Psoas muscle (tissue), 8 donors: Measurements from ENCODE around the gene OASL. TPM values are rescaled to one million over a fixed set of nuclear protein-coding genes. Genes with fewer than 3 reads are reported as not detected.

Source experiments
- ATAC-seq, 4 donors: fragments of 200-7000 bp; cut with Tn5 transposase; one replicate each; pipeline ENCODE4 v1.9.1; 2020; ENCODE audit warnings: moderate library complexity in 3 of 4, mild to moderate bottlenecking in 2 of 4
- DNase-seq, 2 donors: peaks; one replicate each; pipeline ENCODE4 v3.0.0-alpha.2; 2020
- H3K27ac ChIP-seq: fragments of 200-600 bp; one replicate; pipeline ENCODE4 v1.8.0; 2022
- H3K27me3 ChIP-seq, 3 donors: fragments of 200-600 bp in 1 of 3; one replicate each; pipeline versions ENCODE4 v1.6.1 to v1.8.0; 2013 to 2022; ENCODE audit warnings: low read length in 2 of 3, mild to moderate bottlenecking in 2 of 3, moderate library complexity in 1 of 3; ENCODE audit not compliant: insufficient read depth in 3 of 3
- H3K36me3 ChIP-seq, 2 donors: fragments of 200-600 bp in 1 of 2; one replicate each; pipeline versions ENCODE4 v1.6.1 to v1.8.0; 2013 to 2022; ENCODE audit warnings: low read depth in 1 of 2, mild to moderate bottlenecking in 1 of 2, moderate library complexity in 1 of 2; ENCODE audit not compliant: insufficient read depth in 1 of 2
- H3K4me1 ChIP-seq: fragments of 200-600 bp; one replicate; pipeline ENCODE4 v1.8.0; 2022
- H3K4me3 ChIP-seq: fragments of 200-600 bp; one replicate; pipeline ENCODE4 v1.8.0; 2022; ENCODE audit warnings: mild to moderate bottlenecking
- H3K9me3 ChIP-seq: fragments of 200-600 bp; one replicate; pipeline ENCODE4 v1.8.0; 2022
- CTCF ChIP-seq: fragments of 200-600 bp; IDR thresholded peaks from one replicate; pipeline ENCODE4 v1.8.0; 2022; ENCODE audit warnings: antibody characterized with exemption
- WGBS, 3 donors: extraction: QIAGEN DNeasy Blood & Tissue Kit; methylation state at CpG; one replicate each; pipeline versions ENCODE4 v1.1.6 to v1.1.7; 2013; 5-methylcytosine and 5-hydroxymethylcytosine counted together
- intact Hi-C, 2 donors: fragments of 100-400 bp; cut with DNase I; formaldehyde crosslinking; loops; one replicate each; pipeline versions ENCODE4 v1.11.0 to v1.14.2; 2022
- polyA plus RNA-seq, 3 donors: library from polyadenylated mRNA; stranded (reverse); fragments of 200-250 nt; gene quantifications; one replicate each; pipeline ENCODE4 v1.2.3, GENCODE V29; 2013
- total RNA-seq, 4 donors: library from RNA; stranded (reverse); fragmentation: NEBNext Ultra II Directional in 2 of 4; extraction: Animal tissue kit (Norgen Biotek cat#: 25700) in 2 of 4; gene quantifications; one replicate each; pipeline versions ENCODE4 v1.2.1 to v1.2.4, GENCODE V29; 2021 to 2023
- donor health status: healthy with polysubstance abuse.
- donor health status: DM: no; HTN: no; CAD: no; lungs with moderate emphysema.
- donor health status: Bipolar disorder and iron deficiency.
- donor health status: healthy.
- donor health status: DM: yes; HTN: yes; CAD: no.
- donor health status: DM: no; HTN: no; CAD: no.
- donor health status: DM: no; HTN: no; CAD: no.
- donor health status: DM: yes; HTN: yes; CAD: no.

The OASL gene
- total and polyA plus RNA-seq, 7 donors: 0.15 to 0.30 (median 0.28) TPM; not detected in 1

DNA sequence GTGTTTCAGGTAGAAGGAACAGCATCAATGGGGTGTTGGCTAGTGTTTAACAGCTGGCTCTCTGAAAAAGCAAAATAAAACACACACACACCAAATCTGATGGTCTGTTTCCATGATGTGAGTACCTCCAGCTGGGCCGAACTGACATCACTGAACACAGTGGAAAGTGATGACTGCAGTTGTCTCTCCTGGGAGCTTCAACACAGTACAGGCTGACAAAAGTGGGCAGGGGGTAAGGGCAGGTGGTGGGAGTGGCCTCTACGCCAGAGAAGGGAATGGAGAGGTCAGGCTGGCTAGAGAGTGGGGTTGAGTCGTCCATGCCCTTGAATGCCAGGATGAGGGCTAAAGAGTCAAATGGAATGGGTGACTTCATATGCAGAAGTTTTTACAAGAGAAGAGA, 68.7 kb downstream of the OASL start:
- DNase-seq: no peak
- no peak overlapping the region for H3K4me3 ChIP-seq
- no peaks in the 10 kb centered on the region for H3K9me3 ChIP-seq
- TF ChIP-seq CTCF: no peak
- H3K36me3 ChIP-seq: no peaks in the 10 kb centered on the region
- no peaks in the 10 kb centered on the region for H3K27me3 ChIP-seq
- ATAC-seq: no peak
- no peak overlapping the region for H3K27ac ChIP-seq
- no peaks in the 10 kb centered on the region for H3K4me1 ChIP-seq
- intact Hi-C loops: loop anchor here (2.0 to 5.0 kb wide), 7 partner anchors 113 to 383 kb away; partner anchors contain the start of genes ACADS (in 2 of the 2) and UNC119B (in 2 of the 2)
- WGBS, 3 donors: 58 to 69% (median 68%) methylated on average over 3 of the region's 3 CpGs

Other genes starting within 250 kb of the OASL start
- gene SPPL3, start 134.9 kb downstream of the OASL start, total RNA-seq: 10 to 100 TPM; 17.5 to 24.2 (median 19.7) TPM
- 10 to 100 TPM in 1 of 3 donors, 1 to 10 TPM in 2; 7.3 to 11.6 (median 9.2) TPM for gene SPPL3, start 134.9 kb downstream of the OASL start, polyA plus RNA-seq
- gene HNF1A, start 60.7 kb downstream of the OASL start, total RNA-seq: not detected
- gene HNF1A, start 60.7 kb downstream of the OASL start, polyA plus RNA-seq: under 1 TPM in 2 of 3 donors, not detected in 1; 0.07 to 0.18 TPM
- gene C12orf43, start 22.8 kb downstream of the OASL start, total RNA-seq: 1 to 10 TPM; 5.0 to 9.5 (median 6.4) TPM
- 10 to 100 TPM in 2 of 3 donors, 1 to 10 TPM in 1; 8.0 to 19.4 (median 15.0) TPM for gene C12orf43, start 22.8 kb downstream of the OASL start, polyA plus RNA-seq
- 1 to 10 TPM in 1 of 4 donors, under 1 TPM in 3; 0.17 to 1.3 (median 0.50) TPM for gene P2RX7, start 93.6 kb upstream of the OASL start, total RNA-seq
- gene P2RX7, start 93.6 kb upstream of the OASL start, polyA plus RNA-seq: under 1 TPM; 0.07 to 0.16 (median 0.10) TPM
- 1 to 10 TPM; 1.5 to 3.4 (median 2.5) TPM for gene P2RX4, start 170.9 kb upstream of the OASL start, total RNA-seq
- gene P2RX4, start 170.9 kb upstream of the OASL start, polyA plus RNA-seq: 1 to 10 TPM; 1.1 to 2.0 (median 1.6) TPM